HG03342 (cell line): ENCODE measurements around the gene KIF27.
"Not testable (repeated sequence)": the region's sequence is repeated elsewhere in the genome, so short reads cannot be mapped to it uniquely, and the experiment has no call there.

Experiments
- ATAC-seq: cut with Tn5 transposase; IDR thresholded peaks from one replicate; pipeline ENCODE4 v1.9.1; 2021; ENCODE audit warnings: mild to moderate bottlenecking, moderate library complexity; ENCODE audit not compliant: unreplicated experiment

KIF27 gene, protein sequence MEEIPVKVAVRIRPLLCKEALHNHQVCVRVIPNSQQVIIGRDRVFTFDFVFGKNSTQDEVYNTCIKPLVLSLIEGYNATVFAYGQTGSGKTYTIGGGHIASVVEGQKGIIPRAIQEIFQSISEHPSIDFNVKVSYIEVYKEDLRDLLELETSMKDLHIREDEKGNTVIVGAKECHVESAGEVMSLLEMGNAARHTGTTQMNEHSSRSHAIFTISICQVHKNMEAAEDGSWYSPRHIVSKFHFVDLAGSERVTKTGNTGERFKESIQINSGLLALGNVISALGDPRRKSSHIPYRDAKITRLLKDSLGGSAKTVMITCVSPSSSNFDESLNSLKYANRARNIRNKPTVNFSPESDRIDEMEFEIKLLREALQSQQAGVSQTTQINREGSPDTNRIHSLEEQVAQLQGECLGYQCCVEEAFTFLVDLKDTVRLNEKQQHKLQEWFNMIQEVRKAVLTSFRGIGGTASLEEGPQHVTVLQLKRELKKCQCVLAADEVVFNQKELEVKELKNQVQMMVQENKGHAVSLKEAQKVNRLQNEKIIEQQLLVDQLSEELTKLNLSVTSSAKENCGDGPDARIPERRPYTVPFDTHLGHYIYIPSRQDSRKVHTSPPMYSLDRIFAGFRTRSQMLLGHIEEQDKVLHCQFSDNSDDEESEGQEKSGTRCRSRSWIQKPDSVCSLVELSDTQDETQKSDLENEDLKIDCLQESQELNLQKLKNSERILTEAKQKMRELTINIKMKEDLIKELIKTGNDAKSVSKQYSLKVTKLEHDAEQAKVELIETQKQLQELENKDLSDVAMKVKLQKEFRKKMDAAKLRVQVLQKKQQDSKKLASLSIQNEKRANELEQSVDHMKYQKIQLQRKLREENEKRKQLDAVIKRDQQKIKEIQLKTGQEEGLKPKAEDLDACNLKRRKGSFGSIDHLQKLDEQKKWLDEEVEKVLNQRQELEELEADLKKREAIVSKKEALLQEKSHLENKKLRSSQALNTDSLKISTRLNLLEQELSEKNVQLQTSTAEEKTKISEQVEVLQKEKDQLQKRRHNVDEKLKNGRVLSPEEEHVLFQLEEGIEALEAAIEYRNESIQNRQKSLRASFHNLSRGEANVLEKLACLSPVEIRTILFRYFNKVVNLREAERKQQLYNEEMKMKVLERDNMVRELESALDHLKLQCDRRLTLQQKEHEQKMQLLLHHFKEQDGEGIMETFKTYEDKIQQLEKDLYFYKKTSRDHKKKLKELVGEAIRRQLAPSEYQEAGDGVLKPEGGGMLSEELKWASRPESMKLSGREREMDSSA (N-terminal part only)

GRCh38 chr9:83920927-83921707 is at the start of gene KIF27:
Gene KIF27 (minus strand): TSS chr9:83921432. CDS start chr9:83915591, 5,841 bp downstream.
- peak; percentile 87 for ATAC-seq

DNA sequence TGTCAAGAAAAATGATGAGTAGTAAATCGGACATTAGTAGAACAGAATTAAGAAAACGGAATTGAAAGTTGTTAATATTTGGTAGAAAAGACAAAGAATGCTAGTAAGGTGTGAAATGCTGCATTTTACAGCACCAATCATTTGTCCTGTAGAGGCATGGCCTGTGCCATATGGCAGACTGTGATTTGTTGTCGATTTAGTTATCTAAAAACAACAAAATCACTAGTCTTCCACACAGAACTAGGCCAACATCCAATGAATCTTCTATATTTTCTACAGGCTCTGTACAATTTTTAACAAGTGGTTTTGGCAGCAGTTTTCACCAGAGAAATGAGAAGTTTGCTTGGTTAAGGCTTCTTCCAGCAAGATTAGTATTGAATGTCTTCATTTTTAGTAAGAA is 48.4 kb upstream of the KIF27 start:
- no peak for ATAC-seq

DNA sequence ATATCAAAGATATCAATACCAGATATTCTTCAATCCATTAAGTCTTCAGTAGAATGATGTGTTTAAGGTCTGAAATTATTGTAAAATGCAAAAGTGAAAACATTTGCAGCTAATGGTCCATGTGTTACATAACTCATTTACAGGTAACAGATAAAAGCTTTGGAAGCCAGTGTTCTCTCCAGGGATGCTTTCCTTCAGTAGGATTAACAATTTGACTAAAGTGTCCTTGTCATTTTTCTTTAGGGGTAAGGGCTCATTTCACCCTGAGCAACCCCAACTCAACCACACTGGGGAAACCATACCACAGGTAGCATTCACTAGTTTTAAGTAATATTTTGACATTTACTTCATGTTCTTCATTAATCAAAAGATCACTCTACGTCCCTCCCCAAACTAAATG is 45.8 kb upstream of the KIF27 start:
- no peak for ATAC-seq

GRCh38 chr9:83966209-83966582 is 45.0 kb upstream of the KIF27 start:
- no peak for ATAC-seq

DNA sequence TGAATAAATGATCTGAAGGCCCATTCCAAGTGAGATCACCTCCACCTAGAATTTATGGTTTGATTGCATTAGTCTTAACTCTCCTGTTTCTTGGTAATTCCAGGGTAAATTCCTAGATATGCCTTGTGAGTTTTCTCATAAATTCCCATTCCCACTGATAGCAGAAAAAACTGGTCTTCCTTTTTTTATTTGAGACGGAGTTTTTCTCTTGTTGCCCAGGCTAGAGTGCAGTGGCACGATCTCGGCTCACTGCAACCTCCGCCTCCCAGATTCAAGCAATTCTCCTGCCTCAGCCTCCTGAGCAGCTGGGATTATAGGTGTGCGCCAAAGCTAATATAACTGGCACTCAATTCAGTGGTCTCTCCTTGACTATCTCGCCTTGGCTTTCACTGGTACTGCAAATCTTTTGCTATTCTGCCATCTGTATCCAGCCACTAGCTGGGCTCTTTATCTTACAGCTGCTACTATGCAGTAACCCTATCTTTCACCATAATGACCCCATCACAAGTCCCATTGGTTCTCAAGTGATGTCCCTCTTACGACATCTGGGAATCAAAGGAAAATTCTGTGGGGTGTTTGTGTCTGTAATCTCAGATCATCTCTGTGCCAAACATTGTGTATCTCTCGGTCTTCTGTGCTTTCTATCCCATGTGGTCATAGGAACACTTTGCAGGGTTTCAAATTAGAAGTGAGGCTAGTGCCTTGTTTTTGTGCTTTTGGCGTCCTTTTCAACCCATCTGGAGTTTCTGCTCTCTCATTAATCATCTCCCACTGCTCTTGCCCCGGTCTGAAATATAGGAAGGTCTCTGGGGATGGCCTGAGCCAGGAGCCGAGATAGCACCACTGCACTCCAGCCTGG is 44.3 kb upstream of the KIF27 start:
- ATAC-seq, result no peak

- no peak for ATAC-seq
Observed at GRCh38 chr9:83964973-83965349, 43.7 kb upstream of the KIF27 start.

- ATAC-seq, result no peak
Observed at GRCh38 chr9:83962165-83962564, 40.9 kb upstream of the KIF27 start.

GRCh38 chr9:83960991-83961390 is 39.8 kb upstream of the KIF27 start:
- no peak for ATAC-seq

DNA sequence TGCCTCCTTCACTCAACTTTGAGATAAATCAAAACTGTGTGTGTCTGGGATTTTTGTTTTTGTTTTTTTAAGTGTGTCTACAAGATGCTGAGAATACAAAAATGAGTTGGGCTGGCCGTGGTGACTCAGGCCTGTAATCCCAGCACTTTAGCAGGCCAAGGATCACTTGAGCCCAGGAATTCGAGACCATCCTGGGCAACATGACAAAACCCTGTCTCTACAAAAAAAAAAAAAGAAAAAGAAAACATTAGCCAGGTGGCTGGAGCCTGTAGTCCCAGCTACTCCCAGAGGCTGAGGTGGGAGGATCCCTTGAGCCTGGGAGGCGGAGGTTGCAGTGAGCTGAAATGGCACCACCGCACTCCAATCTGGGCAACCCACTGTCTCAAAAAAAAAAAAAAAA is 37.8 kb upstream of the KIF27 start:
- ATAC-seq, result no peak

DNA sequence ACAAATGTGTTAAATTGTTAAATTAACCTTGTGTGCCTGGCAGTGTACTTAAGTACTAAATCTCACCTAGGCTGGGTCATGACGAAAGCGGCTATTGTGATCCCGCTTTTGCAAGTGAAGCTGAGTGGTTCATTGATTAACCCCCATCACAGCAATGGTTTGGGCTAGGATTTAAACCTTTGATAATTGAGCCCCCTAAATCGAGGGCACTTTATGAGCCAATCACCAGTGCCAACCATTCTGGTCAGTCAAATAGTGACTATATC is 35.9 kb upstream of the KIF27 start:
- ATAC-seq, result no peak

- ATAC-seq, result peak; percentile 85
Observed at GRCh38 chr9:83956436-83957247, 35.4 kb upstream of the KIF27 start.

- ATAC-seq, result peak; percentile 48
Observed at GRCh38 chr9:83956086-83956435, 34.8 kb upstream of the KIF27 start.

DNA sequence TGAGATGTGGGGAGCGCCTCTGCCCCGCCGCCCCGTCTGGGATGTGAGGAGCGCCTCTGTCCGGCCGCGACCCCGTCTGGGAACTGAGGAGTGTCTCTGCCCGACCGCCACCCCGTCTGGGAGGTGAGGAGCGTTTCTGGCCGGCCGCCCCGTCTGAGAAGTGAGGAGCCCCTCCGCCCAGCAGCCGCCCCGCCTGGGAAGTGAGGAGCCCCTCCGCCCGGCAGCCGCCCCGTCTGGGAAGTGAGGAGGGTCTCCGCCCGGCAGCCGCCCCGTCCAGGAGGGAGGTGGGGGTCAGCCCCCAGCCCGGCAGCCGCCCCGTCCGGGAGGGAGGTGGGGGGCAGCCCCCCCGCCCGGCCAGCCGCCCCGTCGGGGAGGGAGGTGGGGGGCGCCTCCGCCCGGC is 26.9 kb upstream of the KIF27 start:
- not testable (repeated sequence) for ATAC-seq

DNA sequence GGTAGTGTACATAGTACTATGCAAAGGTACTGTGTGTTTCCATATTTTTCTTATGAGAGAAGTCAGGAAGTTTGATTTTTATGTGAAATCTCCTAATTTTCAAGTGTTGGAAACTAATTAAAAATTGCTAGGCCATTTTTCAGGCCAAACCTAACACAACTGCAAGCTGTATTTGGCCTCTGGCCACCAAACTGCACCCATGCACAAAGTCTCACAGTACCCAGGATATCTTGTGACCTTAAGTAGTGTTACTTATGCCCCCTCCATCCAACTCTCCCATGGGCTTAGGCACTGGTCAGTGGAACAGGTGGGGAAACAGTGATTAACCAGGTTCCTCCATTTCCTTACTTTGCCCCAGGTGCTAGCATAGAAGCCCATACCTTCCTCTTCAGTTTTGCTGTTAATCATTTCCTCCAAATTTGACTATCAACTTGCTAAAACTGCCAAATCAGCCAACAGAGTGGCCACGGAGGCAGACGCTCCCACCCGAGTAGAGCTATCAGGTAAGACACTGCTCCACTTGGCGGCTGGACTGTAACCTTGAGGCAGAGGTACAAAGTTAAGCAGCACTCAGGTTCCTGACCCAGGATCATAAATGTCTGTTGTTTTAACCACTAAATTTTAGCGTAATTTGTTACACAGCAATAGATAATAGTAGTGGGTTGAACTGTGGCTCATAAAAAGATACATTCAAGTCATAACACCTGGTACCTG is 19.5 kb upstream of the KIF27 start:
- no peak for ATAC-seq

GRCh38 chr9:83937861-83938455 is 16.7 kb upstream of the KIF27 start:
- peak; percentile 76 for ATAC-seq

DNA sequence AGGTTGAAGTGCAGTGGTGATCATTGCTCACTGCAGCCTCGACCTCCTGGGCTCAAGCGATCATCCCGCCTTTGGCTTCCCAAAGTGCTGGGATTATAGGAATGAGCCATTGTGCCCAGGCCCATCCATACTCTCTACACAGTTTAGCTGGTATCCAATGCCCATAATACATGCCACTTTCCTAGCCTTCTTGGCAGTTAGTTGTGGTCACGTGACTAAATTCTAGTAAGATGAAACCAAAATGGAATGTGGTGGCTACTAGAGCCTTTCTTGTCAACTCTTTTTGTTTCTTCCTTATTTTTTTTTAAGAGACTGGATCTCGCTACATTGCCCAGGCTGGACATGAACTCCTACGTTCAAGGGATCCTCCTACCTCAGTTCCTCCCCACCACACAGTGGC is 15.3 kb upstream of the KIF27 start:
- ATAC-seq, result no peak

DNA sequence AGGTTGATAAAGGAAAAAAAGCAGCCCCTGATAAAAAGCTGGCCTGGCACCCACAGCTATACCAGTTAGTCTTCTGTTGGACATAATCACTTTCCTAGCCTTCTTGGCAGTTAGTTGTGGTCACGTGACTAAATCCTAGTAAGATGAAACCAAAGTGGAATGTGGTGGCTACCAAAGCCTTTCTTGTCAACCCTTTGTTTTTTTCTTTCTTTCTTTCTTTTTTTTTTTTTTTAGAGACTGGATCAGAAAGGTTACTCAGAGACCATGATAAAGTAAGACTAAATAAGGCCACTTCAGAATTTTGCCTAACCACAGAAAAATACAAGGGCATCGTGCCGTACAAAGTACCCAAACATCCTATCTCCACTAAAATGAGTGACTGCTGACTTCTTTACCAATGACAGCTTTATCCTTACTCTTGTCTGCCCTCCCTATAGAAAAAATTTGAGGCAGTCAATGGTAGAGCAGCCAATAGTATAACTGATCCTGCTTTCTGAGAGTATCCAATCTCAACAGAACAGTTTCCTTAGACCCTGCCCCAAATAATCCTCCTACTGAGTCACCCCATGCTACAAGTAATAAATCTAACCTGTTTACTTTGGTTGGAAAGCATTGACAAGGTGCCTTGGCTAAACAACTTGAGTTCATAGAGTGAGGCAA is 14.2 kb upstream of the KIF27 start:
- no peak for ATAC-seq
